ENCODE measurements around the gene CEP55.
"Not testable (repeated sequence)": the region's sequence is repeated elsewhere in the genome, so short reads cannot be mapped to it uniquely, and the experiment has no call there.

The CEP55 gene

GRCh38 chr10:93462371-93462770 is 34.0 kb upstream of the CEP55 start:
- no peak overlapping the region for H3K4me3 ChIP-seq (ENCODE audit: low read length)
- no peak for TF ChIP-seq CTCF (IDR thresholded peaks at IDR 0.05; ENCODE audit: insufficient read depth, low read depth, low read length, missing control alignments)
- no peak for DNase-seq (ENCODE audit: low read depth)

GRCh38 chr10:93462881-93463280 is 33.5 kb upstream of the CEP55 start:
- TF ChIP-seq CTCF (IDR thresholded peaks at IDR 0.05; ENCODE audit: insufficient read depth, low read depth, low read length, missing control alignments), result no peak
- no peak overlapping the region for H3K4me3 ChIP-seq (ENCODE audit: low read length)
- peak; percentile 54 for DNase-seq (ENCODE audit: low read depth)

GRCh38 chr10:93463723-93464476 is 32.5 kb upstream of the CEP55 start:
- peak; percentile 68 for DNase-seq (ENCODE audit: low read depth)
- no peak overlapping the region for H3K4me3 ChIP-seq (ENCODE audit: low read length)
- no peak for TF ChIP-seq CTCF (IDR thresholded peaks at IDR 0.05; ENCODE audit: insufficient read depth, low read depth, low read length, missing control alignments)

GRCh38 chr10:93464776-93465388 is 31.5 kb upstream of the CEP55 start:
- DNase-seq (ENCODE audit: low read depth), result peak; percentile 78
- no peak for TF ChIP-seq CTCF (IDR thresholded peaks at IDR 0.05; ENCODE audit: insufficient read depth, low read depth, low read length, missing control alignments)
- H3K4me3 ChIP-seq (ENCODE audit: low read length), result no peak overlapping the region

GRCh38 chr10:93465806-93466675 is 30.4 kb upstream of the CEP55 start:
- peak; percentile 99 for DNase-seq (ENCODE audit: low read depth)

GRCh38 chr10:93467635-93468034 is 28.8 kb upstream of the CEP55 start:
- DNase-seq (ENCODE audit: low read depth); H3K4me3 ChIP-seq (ENCODE audit: low read length): not testable (repeated sequence)

More at GRCh38 chr10:93465806-93466675, 30.4 kb upstream of the CEP55 start:
- TF ChIP-seq CTCF (IDR thresholded peaks at IDR 0.05; ENCODE audit: insufficient read depth, low read depth, low read length, missing control alignments), result no peak
- peak overlapping the region; percentile 21 for H3K4me3 ChIP-seq (ENCODE audit: low read length)

All from epithelial cell of esophagus (primary cell).